Retinal pigment epithelial cell (primary cell): ENCODE results near the gene ITGB5.

ENCODE experiments used
- DNase-seq: peaks from one replicate; pipeline ENCODE4 v3.0.0-alpha.2; 2010; ENCODE audit warnings: low read depth
- H3K4me3 ChIP-seq: 2 replicates; pipeline ENCODE4 v1.5.1; 2011; ENCODE audit warnings: mild to moderate bottlenecking, low read length, control low read depth, moderate library complexity
- CTCF ChIP-seq: conservative IDR thresholded peaks from 2 replicates; pipeline ENCODE4 v1.5.1; 2011; ENCODE audit warnings: low read depth, low read length, control low read depth, inconsistent platforms

Gene ITGB5

GRCh38 chr3:124893526-124893925 lies 6.4 kb upstream of the ITGB5 start:
- DNase-seq, result no peak
- H3K4me3 ChIP-seq, result no peak overlapping the region
- TF ChIP-seq CTCF, result no peak

- no peak for TF ChIP-seq CTCF
- DNase-seq, result no peak
- no peak overlapping the region for H3K4me3 ChIP-seq
These were observed 3.5 kb upstream of the ITGB5 start for GRCh38 chr3:124890573-124891190.

GRCh38 chr3:124888482-124889441 lies 1.6 kb upstream of the ITGB5 start:
- no peak overlapping the region for H3K4me3 ChIP-seq
- DNase-seq, result no peak
- TF ChIP-seq CTCF, result no peak

GRCh38 chr3:124887932-124888298 lies 750 bp upstream of the ITGB5 start:
- TF ChIP-seq CTCF, result no peak
- DNase-seq, result no peak

GRCh38 chr3:124886168-124887056 lies 753 bp downstream of the ITGB5 start:
- peak; percentile 11 for TF ChIP-seq CTCF
- H3K4me3 ChIP-seq, result peak overlapping the region; percentile 77
- DNase-seq, result no peak

More at GRCh38 chr3:124887932-124888298, 750 bp upstream of the ITGB5 start:
- peak overlapping the region; percentile 62 for H3K4me3 ChIP-seq

- H3K4me3 ChIP-seq, result peak overlapping the region; percentile 77
- DNase-seq, result no peak
- no peak for TF ChIP-seq CTCF
These were observed 1.5 kb downstream of the ITGB5 start for GRCh38 chr3:124885466-124886167.
